ENCODE measurements around the gene ACVR1.
A peak's percentile ranks its signal among the peaks of the same experiment; 100 is the strongest.
"Not testable (repeated sequence)": the region's sequence is repeated elsewhere in the genome, so short reads cannot be mapped to it uniquely, and the experiment has no call there.

The ACVR1 gene

GRCh38 chr2:157704148-157704547 is 172.0 kb downstream of the ACVR1 start:
- in situ Hi-C loops (cut with HindIII; ENCODE audit: low pct_ligation_motif_present, low pct_unique_long_range_greater_than_20kb, low sequenced_read_pairs); DNase-seq: not testable (repeated sequence)

GRCh38 chr2:157699806-157700205 is 176.3 kb downstream of the ACVR1 start:
- in situ Hi-C loops (cut with HindIII; ENCODE audit: low pct_ligation_motif_present, low pct_unique_long_range_greater_than_20kb, low sequenced_read_pairs), result no loop called here
- no peak for DNase-seq

DNA sequence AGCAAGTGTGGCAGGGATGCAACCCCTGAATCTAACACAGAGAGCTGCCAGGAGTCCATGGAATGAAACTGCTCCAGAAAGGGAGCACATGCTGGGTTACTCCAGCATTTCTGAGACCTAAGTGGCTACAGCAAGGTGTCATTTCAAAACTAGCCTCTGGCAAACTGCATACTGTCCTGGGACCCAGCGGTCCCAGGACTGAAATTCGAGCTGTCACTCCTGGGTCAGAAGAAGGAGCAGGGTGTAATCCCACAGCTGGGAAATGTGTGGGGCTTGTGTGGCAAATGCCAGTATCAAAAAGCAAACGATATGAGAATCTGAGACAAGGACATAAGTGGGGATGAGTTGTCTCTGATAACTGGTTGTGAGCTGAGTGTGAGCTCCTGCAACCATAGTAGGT is 177.1 kb downstream of the ACVR1 start:
- no peak for DNase-seq
- in situ Hi-C loops (cut with HindIII; ENCODE audit: low pct_ligation_motif_present, low pct_unique_long_range_greater_than_20kb, low sequenced_read_pairs), result no loop called here

DNA sequence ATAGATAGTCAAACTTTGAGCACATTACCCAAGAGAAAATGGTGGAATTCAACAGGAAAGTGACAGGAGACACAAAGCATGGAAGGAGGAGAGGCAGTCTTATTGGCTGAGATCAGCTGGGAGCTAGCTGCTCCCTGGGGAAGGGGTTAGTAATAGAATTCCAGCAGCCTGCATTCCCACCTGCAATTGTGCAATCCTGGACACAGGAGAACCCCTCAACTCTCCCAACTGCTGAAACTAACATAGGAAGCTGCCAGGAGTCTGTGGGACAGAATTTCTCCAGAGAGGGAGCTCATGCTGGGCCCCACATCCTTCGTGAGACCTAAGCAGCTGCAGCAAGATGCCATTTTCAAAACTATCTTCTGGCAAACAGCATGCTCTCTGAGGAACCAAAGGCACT is 177.7 kb downstream of the ACVR1 start:
- DNase-seq, result no peak
- in situ Hi-C loops (cut with HindIII; ENCODE audit: low pct_ligation_motif_present, low pct_unique_long_range_greater_than_20kb, low sequenced_read_pairs), result no loop called here

- no peak for DNase-seq
- in situ Hi-C loops (cut with HindIII; ENCODE audit: low pct_ligation_motif_present, low pct_unique_long_range_greater_than_20kb, low sequenced_read_pairs), result no loop called here
These were observed 180.1 kb downstream of the ACVR1 start for GRCh38 chr2:157696036-157696435.

DNA sequence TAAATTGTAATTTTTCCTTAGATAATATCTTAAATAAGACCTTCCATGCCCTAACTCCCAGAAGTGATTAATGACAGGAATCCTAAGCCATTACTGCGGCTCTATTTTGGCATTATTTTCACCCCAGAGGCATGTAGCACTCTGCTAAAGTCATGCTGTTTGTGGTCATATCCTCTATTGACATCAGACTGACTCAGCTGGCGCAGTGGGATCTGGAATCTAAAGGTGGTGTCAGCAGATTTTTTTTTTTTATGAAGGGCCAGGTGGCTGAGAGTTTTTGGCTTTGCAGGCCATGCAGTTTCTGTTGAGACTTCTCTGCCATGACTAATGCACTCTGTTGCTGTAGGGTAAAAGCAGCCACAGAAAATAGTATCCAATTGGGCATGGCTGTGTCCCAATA is 183.4 kb downstream of the ACVR1 start:
- in situ Hi-C loops (cut with HindIII; ENCODE audit: low pct_ligation_motif_present, low pct_unique_long_range_greater_than_20kb, low sequenced_read_pairs), result no loop called here
- peak; percentile 33 for DNase-seq

DNA sequence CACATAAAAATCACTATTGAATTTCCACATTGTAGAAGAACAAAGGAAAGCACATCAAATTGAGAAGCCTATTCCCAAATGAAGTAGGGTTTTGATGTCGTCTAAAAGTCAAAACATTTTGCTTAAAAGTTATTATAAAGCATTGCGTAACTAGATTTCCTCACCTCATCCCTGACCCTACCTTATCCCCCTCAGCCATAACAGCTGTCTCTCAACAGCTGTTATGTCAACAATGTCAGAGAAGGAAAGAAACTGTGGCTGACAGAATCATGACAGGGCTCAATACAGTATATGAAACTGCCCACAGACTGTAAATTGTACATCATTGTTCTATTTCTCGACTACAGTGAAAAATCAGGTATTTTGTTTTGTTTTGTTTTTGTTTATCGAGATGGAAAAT is 184.4 kb downstream of the ACVR1 start:
- DNase-seq, result no peak
- in situ Hi-C loops (cut with HindIII; ENCODE audit: low pct_ligation_motif_present, low pct_unique_long_range_greater_than_20kb, low sequenced_read_pairs), result no loop called here

DNA sequence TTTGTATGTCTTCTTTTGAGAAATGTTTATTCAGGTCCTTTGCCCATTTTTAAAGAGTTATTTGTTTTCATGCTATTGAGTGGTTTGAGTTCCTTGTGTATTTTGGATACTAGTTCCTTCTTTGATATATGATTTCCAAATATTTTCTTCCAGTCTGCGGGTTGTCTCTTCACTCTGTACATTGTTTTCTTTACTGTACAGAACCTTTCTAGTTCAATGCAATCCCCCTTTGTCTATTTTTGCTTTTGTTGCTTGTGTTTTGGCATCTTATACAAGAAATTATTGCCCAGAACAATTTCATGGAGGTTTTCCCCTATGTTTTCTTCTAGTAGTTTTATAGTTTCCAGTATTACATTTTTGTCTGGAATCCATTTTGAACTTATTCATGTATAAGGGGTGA is 185.0 kb downstream of the ACVR1 start:
- DNase-seq, result no peak
- in situ Hi-C loops (cut with HindIII; ENCODE audit: low pct_ligation_motif_present, low pct_unique_long_range_greater_than_20kb, low sequenced_read_pairs), result no loop called here
